Suprapubic skin (tissue), 4 donors: ENCODE data around the gene UBE2G1. TPM values are rescaled to one million over a fixed set of nuclear protein-coding genes. Genes with fewer than 3 reads are reported as not detected.

Experiments
- DNase-seq, 2 donors: peaks; one replicate each; pipeline ENCODE4 v3.0.0-alpha.2; 2019; ENCODE audit warnings: low spot score in 2 of 2
- H3K27ac ChIP-seq: fragments of 200-600 bp; sonication (generic); one replicate; pipeline ENCODE4 v1.5.1; 2019
- H3K27me3 ChIP-seq: fragments of 200-600 bp; sonication (generic); one replicate; pipeline ENCODE4 v1.5.1; 2019
- H3K36me3 ChIP-seq: fragments of 200-600 bp; sonication (generic); one replicate; pipeline ENCODE4 v1.5.1; 2019
- H3K4me1 ChIP-seq: fragments of 200-600 bp; sonication (generic); one replicate; pipeline ENCODE4 v1.5.1; 2019
- H3K4me3 ChIP-seq: fragments of 200-600 bp; sonication (generic); one replicate; pipeline ENCODE4 v1.5.1; 2019; ENCODE audit warnings: mild to moderate bottlenecking
- H3K9me3 ChIP-seq: fragments of 200-600 bp; sonication (generic); one replicate; pipeline ENCODE4 v1.5.1; 2019
- EP300 ChIP-seq: sonication (generic); formaldehyde crosslinking; IDR thresholded peaks from one replicate; pipeline ENCODE4 v1.6.1; 2017; ENCODE audit warnings: antibody characterized with exemption
- POLR2A ChIP-seq, 2 donors: fragments of 450-650 bp; IDR thresholded peaks; one replicate each; pipeline ENCODE4 v1.6.1; 2017; ENCODE audit warnings: antibody characterized with exemption in 2 of 2, mild to moderate bottlenecking in 2 of 2, moderate library complexity in 2 of 2
- POLR2AphosphoS5 ChIP-seq, 3 donors: sonication (generic); formaldehyde crosslinking; IDR thresholded peaks; one replicate each; pipeline ENCODE4 v1.6.1; 2017; ENCODE audit warnings: antibody characterized with exemption in 3 of 3
- WGBS: methylation state at CpG from one replicate; pipeline ENCODE4 v1.1.5; 2018; 5-methylcytosine and 5-hydroxymethylcytosine counted together
- total RNA-seq, 4 donors: library from RNA; depleted of rRNA; stranded (reverse); fragments of >200 nt; gene quantifications; one replicate each; pipeline ENCODE4 v1.1.0, GENCODE V29; 2016
- TF ChIP-seq, protein P1 (sequence below), 2 donors: fragments of 200-600 bp in 1 of 2; fragments of 450-650 bp in 1 of 2; sonication (generic) in 1 of 2; IDR thresholded peaks; one replicate each; pipeline ENCODE4 v1.5.1; 2016 to 2019; ENCODE audit warnings: antibody characterized with exemption in 2 of 2, mild to moderate bottlenecking in 1 of 2, moderate library complexity in 1 of 2

The UBE2G1 gene
- total RNA-seq, 4 donors from 2014 or later: 53.4 to 75.4 (median 67.4) TPM

DNA sequence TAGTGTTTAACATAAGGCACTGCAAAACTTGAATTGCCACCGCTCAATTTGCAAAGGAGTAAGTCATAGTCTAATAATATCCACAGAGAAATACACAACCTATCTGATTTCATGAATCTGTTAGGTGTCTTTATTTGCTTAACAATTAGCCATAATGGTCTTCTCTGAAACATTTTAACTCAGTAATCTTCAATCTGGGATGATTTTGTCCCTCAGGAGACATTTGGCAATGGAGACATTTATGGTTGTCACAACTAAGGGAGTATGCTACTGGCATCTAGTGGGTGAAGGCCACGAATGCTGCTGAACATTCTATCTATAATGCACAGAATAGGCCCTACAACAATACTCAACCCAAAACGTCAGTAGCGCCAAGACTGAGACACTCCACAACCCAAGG lies 4.3 kb downstream of the UBE2G1 start:
- WGBS: 43% methylated on average over 4 of the region's 4 CpGs
- no peak overlapping the region for H3K27ac ChIP-seq
- peaks cover 50% of the 10 kb centered on the region for H3K4me1 ChIP-seq
- no peaks in the 10 kb centered on the region for H3K36me3 ChIP-seq
- peak in 1 of 2 donors; percentile 12 for DNase-seq
- TF ChIP-seq EP300 (no peak), POLR2AphosphoS5 (IDR thresholded peaks at IDR 0.05) (no peak), POLR2A (IDR thresholded peaks at IDR 0.05) (no peak)
- TF ChIP-seq, protein P1, sequence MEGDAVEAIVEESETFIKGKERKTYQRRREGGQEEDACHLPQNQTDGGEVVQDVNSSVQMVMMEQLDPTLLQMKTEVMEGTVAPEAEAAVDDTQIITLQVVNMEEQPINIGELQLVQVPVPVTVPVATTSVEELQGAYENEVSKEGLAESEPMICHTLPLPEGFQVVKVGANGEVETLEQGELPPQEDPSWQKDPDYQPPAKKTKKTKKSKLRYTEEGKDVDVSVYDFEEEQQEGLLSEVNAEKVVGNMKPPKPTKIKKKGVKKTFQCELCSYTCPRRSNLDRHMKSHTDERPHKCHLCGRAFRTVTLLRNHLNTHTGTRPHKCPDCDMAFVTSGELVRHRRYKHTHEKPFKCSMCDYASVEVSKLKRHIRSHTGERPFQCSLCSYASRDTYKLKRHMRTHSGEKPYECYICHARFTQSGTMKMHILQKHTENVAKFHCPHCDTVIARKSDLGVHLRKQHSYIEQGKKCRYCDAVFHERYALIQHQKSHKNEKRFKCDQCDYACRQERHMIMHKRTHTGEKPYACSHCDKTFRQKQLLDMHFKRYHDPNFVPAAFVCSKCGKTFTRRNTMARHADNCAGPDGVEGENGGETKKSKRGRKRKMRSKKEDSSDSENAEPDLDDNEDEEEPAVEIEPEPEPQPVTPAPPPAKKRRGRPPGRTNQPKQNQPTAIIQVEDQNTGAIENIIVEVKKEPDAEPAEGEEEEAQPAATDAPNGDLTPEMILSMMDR (IDR thresholded peaks at IDR 0.05): no peak
- no peaks in the 10 kb centered on the region for H3K27me3 ChIP-seq
- H3K9me3 ChIP-seq: no peaks in the 10 kb centered on the region
- no peak overlapping the region for H3K4me3 ChIP-seq

DNA sequence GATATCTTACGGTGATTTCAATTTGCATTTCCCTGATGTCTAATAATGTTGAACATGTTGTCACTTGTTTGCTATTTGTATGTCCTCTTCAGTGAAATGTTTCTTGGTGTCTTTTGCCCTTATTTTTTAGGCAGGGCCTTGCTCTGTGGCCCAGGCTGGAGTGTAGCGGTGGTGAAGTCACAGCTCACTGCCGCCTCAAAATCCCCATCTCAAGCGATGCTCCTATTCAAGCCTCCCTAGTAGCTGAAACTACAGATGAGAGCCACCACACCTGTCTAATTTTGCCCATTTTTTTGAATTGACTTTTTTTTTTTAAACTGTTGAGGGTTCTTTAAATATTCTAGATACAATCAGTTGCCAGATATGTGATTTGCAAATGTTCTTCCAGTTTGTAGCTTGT lies 8.3 kb downstream of the UBE2G1 start:
- Histone ChIP-seq H3K27ac (no peak overlapping the region), H3K4me3 (no peak overlapping the region), H3K36me3 (no peaks in the 10 kb centered on the region), H3K4me1 (peaks cover 60% of the 10 kb centered on the region), H3K9me3 (no peaks in the 10 kb centered on the region), H3K27me3 (no peaks in the 10 kb centered on the region)
- 75% methylated on average over 4 of the region's 4 CpGs for WGBS
- TF ChIP-seq POLR2A (IDR thresholded peaks at IDR 0.05) (no peak), POLR2AphosphoS5 (IDR thresholded peaks at IDR 0.05) (no peak), EP300 (no peak)
- TF ChIP-seq, protein P1 (IDR thresholded peaks at IDR 0.05): no peak
- peak; percentile 3 to 17 for DNase-seq

DNA sequence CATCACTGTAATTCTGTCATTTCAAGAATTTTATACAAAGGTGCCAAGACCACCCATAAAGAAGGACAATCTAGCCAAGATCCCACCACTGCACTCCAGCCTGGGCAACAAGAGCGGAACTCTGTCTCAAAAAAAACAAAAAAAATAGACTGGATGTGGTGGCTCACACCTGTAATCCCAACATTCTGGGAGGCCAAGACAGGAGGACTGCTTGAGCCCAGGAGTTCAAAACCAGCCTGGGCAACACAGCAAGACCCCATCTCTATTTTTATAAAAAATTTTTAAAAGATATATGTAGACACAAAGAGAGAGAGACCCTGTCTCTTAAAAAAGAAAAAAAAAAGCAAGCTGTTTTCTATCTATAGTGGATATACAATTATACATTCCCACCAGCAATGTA lies 8.8 kb downstream of the UBE2G1 start:
- peaks cover 60% of the 10 kb centered on the region for H3K4me1 ChIP-seq
- 96% methylated on average over 1 of the region's 1 CpG for WGBS

DNA sequence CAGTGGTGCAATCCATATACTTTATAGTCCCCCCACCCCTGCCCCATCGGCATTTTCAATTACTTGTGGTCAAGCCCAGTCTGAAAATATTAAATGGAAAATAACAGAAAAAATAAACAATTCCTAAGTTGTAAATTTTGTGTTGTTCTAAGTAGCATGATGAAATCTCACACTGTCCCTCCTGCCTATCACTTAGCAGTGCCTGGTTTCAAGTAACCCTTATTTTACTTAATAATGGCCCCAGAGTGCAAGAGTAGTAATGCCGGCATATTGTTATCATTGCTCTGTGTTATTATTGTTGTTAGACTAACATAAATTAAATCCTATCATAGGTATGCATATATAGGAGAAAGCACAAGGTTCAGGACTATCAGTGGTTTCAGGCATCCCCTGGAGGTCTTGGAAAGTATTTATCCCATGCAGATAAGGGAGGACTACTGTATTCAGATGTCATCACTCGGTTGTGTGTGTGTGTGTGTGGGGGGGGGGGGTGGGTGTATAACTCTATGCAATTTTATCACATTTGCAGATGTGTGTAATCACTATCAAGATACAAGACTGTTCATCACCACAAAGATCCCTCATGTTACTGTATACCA lies 9.3 kb downstream of the UBE2G1 start:
- TF ChIP-seq EP300 (no peak), POLR2A (IDR thresholded peaks at IDR 0.05) (no peak)
- Histone ChIP-seq H3K36me3 (no peaks in the 10 kb centered on the region), H3K4me3 (no peak overlapping the region), H3K27ac (no peak overlapping the region), H3K9me3 (no peaks in the 10 kb centered on the region), H3K4me1 (peaks cover 55% of the 10 kb centered on the region), H3K27me3 (no peaks in the 10 kb centered on the region)
- 62% methylated on average over 3 of the region's 3 CpGs for whole genome bisulfite sequencing
- DNase-seq: peak in 1 of 2 donors; percentile 19

More for the DNA sequence above, 8.8 kb downstream of the UBE2G1 start:
- no peaks in the 10 kb centered on the region for H3K36me3 ChIP-seq
- TF ChIP-seq EP300 (no peak), POLR2A (IDR thresholded peaks at IDR 0.05) (no peak), POLR2AphosphoS5 (IDR thresholded peaks at IDR 0.05) (no peak)
- TF ChIP-seq, protein P1 (IDR thresholded peaks at IDR 0.05): no peak
- DNase-seq: no peak
- H3K9me3 ChIP-seq: no peaks in the 10 kb centered on the region
- no peak overlapping the region for H3K27ac ChIP-seq
- no peak overlapping the region for H3K4me3 ChIP-seq
- no peaks in the 10 kb centered on the region for H3K27me3 ChIP-seq

DNA sequence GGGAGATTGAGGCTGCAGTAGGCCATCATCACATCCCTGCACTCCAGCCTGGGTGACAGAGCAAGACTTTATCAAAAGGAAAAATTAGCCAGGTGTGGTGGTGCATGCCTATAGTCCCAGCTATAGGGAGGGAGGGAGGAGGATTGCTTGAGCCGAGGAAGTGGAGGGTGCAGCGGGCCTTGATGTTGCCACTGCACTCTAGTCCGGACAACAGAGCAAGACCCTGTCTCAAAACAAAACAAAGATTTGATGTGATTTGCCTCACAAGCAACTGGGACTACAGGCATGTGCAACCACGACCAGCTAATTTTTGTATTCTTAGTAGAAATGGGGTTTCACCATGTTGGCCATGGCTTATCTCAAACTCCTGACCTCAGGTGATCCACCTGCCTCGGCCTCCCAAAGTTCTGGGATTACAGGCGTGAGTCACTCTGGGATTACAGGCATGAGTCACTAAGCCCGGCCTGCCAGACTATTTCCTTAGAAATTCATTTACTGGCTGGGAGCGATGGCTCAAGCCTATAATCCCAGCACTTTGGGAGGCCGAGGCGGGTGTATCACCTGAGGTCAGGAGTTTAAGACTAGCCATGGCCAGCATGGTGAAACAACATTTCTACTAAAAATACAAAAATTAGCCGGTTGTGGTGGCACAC lies 11.5 kb downstream of the UBE2G1 start:
- WGBS: 69% methylated on average over 10 of the region's 11 CpGs
- no peaks in the 10 kb centered on the region for H3K27me3 ChIP-seq
- H3K4me3 ChIP-seq: no peak overlapping the region
- DNase-seq: no peak
- H3K9me3 ChIP-seq: no peaks in the 10 kb centered on the region
- TF ChIP-seq EP300 (no peak), POLR2AphosphoS5 (IDR thresholded peaks at IDR 0.05) (no peak), POLR2A (IDR thresholded peaks at IDR 0.05) (no peak)
- TF ChIP-seq, protein P1 (IDR thresholded peaks at IDR 0.05): no peak
- H3K36me3 ChIP-seq: no peaks in the 10 kb centered on the region
- H3K27ac ChIP-seq: no peak overlapping the region
- H3K4me1 ChIP-seq: peaks cover 57% of the 10 kb centered on the region
